Progenitor cell of endocrine pancreas (in vitro differentiated cells): Measurements from ENCODE around the gene CCDC154. TPM values are rescaled to one million over a fixed set of nuclear protein-coding genes. Genes with fewer than 3 reads are reported as not detected.

Experiments used
- DNase-seq: peaks from one replicate; pipeline ENCODE4 v3.0.0; 2021; ENCODE audit warnings: low spot score; ENCODE audit not compliant: unreplicated experiment
- H3K27ac Mint-ChIP-seq: 2 replicates; pipeline ENCODE4 v1.8.0; 2021; ENCODE audit warnings: mild to moderate bottlenecking, moderate library complexity, mixed read lengths
- H3K27me3 Mint-ChIP-seq: 2 replicates; pipeline ENCODE4 v1.8.0; 2021; ENCODE audit warnings: mixed read lengths
- H3K36me3 Mint-ChIP-seq: 2 replicates; pipeline ENCODE4 v1.8.0; 2022; ENCODE audit warnings: mixed read lengths; ENCODE audit not compliant: insufficient read depth
- H3K4me1 Mint-ChIP-seq: 2 replicates; pipeline ENCODE4 v1.8.0; 2021; ENCODE audit warnings: low read depth, mixed read lengths
- H3K4me3 Mint-ChIP-seq: 2 replicates; pipeline ENCODE4 v1.8.0; 2021; ENCODE audit warnings: low read depth, mild to moderate bottlenecking, moderate library complexity, mixed read lengths
- H3K9me3 Mint-ChIP-seq: 2 replicates; pipeline ENCODE4 v1.8.0; 2021; ENCODE audit warnings: low read depth, mixed read lengths
- CTCF ChIP-seq: fragments of 200-600 bp; sonication (generic); IDR thresholded peaks from one replicate; pipeline ENCODE4 v1.5.0; 2021; ENCODE audit warnings: antibody characterized with exemption, mild to moderate bottlenecking; ENCODE audit not compliant: unreplicated experiment
- total RNA-seq: library from RNA; stranded (reverse); gene quantifications from 2 replicates; pipeline ENCODE4 v1.2.1, GENCODE V29; 2021

CCDC154 gene
- total RNA-seq, 1 donor from 2014 or later: 5.7 TPM

- no peak for DNase-seq
- H3K4me1 Mint-ChIP-seq: peaks cover 8% of the 10 kb centered on the region
- H3K9me3 Mint-ChIP-seq: no peaks in the 10 kb centered on the region
- peaks cover 3% of the 10 kb centered on the region for H3K27me3 Mint-ChIP-seq
- peak overlapping the region; percentile 70 for H3K4me3 Mint-ChIP-seq
- peaks cover 2% of the 10 kb centered on the region for H3K36me3 Mint-ChIP-seq
- no peak for TF ChIP-seq CTCF
- peak overlapping the region; percentile 88 for H3K27ac Mint-ChIP-seq
Measured at GRCh38 chr16:1475552-1476114, 31.3 kb upstream of the CCDC154 start.

GRCh38 chr16:1474796-1475551, 30.6 kb upstream of the CCDC154 start, which contains the start of gene CLCN7:
Gene CLCN7 (minus strand): TSS chr16:1475028. CDS start chr16:1474974, 54 bp downstream.
- H3K27ac Mint-ChIP-seq: peak within 1 kb of the TSS; percentile 88
- peaks cover 3% of the 10 kb centered on the region for H3K27me3 Mint-ChIP-seq
- H3K4me1 Mint-ChIP-seq: peaks cover 8% of the 10 kb centered on the region
- no peak for TF ChIP-seq CTCF
- peak within 1 kb of the TSS; percentile 76 for H3K4me3 Mint-ChIP-seq
- peak; percentile 80 for DNase-seq
- peaks cover 2% of the 10 kb centered on the region for H3K36me3 Mint-ChIP-seq
- H3K9me3 Mint-ChIP-seq: no peaks in the 10 kb centered on the region

- no peak for TF ChIP-seq CTCF
- Mint-ChIP-seq H3K27ac (peak overlapping the region; percentile 88), H3K9me3 (no peaks in the 10 kb centered on the region), H3K4me3 (peak overlapping the region; percentile 76), H3K4me1 (peaks cover 8% of the 10 kb centered on the region), H3K27me3 (peaks cover 3% of the 10 kb centered on the region), H3K36me3 (peaks cover 2% of the 10 kb centered on the region)
- DNase-seq: no peak
Measured at GRCh38 chr16:1474082-1474795, 29.9 kb upstream of the CCDC154 start.

- Mint-ChIP-seq H3K27me3 (peaks cover 3% of the 10 kb centered on the region), H3K4me1 (peaks cover 8% of the 10 kb centered on the region), H3K4me3 (peak overlapping the region; percentile 68), H3K9me3 (no peaks in the 10 kb centered on the region), H3K36me3 (peaks cover 2% of the 10 kb centered on the region), H3K27ac (peak overlapping the region; percentile 82)
- DNase-seq: no peak
- no peak for TF ChIP-seq CTCF
Measured at GRCh38 chr16:1472974-1473373, 28.6 kb upstream of the CCDC154 start.

GRCh38 chr16:1471569-1472194, 27.3 kb upstream of the CCDC154 start:
- no peaks in the 10 kb centered on the region for H3K36me3 Mint-ChIP-seq
- DNase-seq: no peak
- no peaks in the 10 kb centered on the region for H3K9me3 Mint-ChIP-seq
- peaks cover 8% of the 10 kb centered on the region for H3K4me1 Mint-ChIP-seq
- H3K27me3 Mint-ChIP-seq: no peaks in the 10 kb centered on the region
- no peak overlapping the region for H3K4me3 Mint-ChIP-seq
- no peak for TF ChIP-seq CTCF
- peak overlapping the region; percentile 86 for H3K27ac Mint-ChIP-seq
